Naive thymus-derived CD4-positive, alpha-beta T cell (primary cell): ENCODE measurements around the gene UBXN6. TPM values are rescaled to one million over a fixed set of nuclear protein-coding genes. Genes with fewer than 3 reads are reported as not detected.

Experiments
- ATAC-seq: fragments of 150-1000 bp; cut with Tn5 transposase; 2 replicates; pipeline ENCODE4 v1.10.0; 2021; ENCODE audit warnings: mild to moderate bottlenecking, moderate library complexity
- CTCF ChIA-PET: fragments of 350-600 bp; sonication (Branson Sonifier 250); formaldehyde crosslinking; loops from one replicate; lab custom pipeline; 2021; ENCODE audit warnings: antibody characterized with exemption; lab: Charles Lee
- POLR2A ChIA-PET: fragments of 350-600 bp; sonication (Branson Sonifier 250); formaldehyde crosslinking; loops from one replicate; lab custom pipeline; 2021; ENCODE audit warnings: antibody characterized with exemption, inconsistent platforms; lab: Charles Lee
- DNase-seq, 9 donors: peaks; one replicate each; pipeline versions ENCODE4 v3.0.0 to v3.0.0-alpha.2; 2020 to 2022; ENCODE audit warnings: mixed read lengths in 1 of 9
- H3K27ac ChIP-seq: one replicate; pipeline ENCODE4 v1.7.0; 2013; ENCODE audit warnings: mild to moderate bottlenecking, low read depth, low read length, moderate library complexity
- H3K27me3 ChIP-seq, 2 donors: one replicate each; pipeline ENCODE4 v1.7.0; 2013; ENCODE audit warnings: low read length in 2 of 2, mild to moderate bottlenecking in 2 of 2, moderate library complexity in 2 of 2; ENCODE audit not compliant: control insufficient read depth in 2 of 2, insufficient read depth in 2 of 2
- H3K36me3 ChIP-seq, 3 experiments: 1 replicate in 2 of 3; 2 replicates in 1 of 3; pipeline ENCODE4 v1.7.0; 2013; ENCODE audit warnings: low read length in 3 of 3, mild to moderate bottlenecking in 3 of 3, moderate library complexity in 1 of 3; ENCODE audit not compliant: insufficient read depth in 3 of 3, control insufficient read depth in 2 of 3
- H3K4me1 ChIP-seq, 2 donors: one replicate each; pipeline ENCODE4 v1.7.0; 2013; ENCODE audit warnings: low read length in 2 of 2, mild to moderate bottlenecking in 2 of 2, moderate library complexity in 1 of 2; ENCODE audit not compliant: control insufficient read depth in 2 of 2, insufficient read depth in 2 of 2
- H3K4me3 ChIP-seq: 2 replicates; pipeline ENCODE4 v1.7.0; 2013; ENCODE audit warnings: mild to moderate bottlenecking, low read length
- H3K9me3 ChIP-seq, 3 experiments: 1 replicate in 2 of 3; 2 replicates in 1 of 3; pipeline ENCODE4 v1.7.0; 2013; ENCODE audit warnings: low read length in 3 of 3; ENCODE audit not compliant: control insufficient read depth in 2 of 3
- H3K27ac Mint-ChIP-seq, 9 donors: one replicate each; pipeline ENCODE4 v1.8.0; 2020 to 2022; ENCODE audit warnings: mixed read lengths in 9 of 9, mild to moderate bottlenecking in 8 of 9, moderate library complexity in 5 of 9, inconsistent platforms in 2 of 9
- H3K27me3 Mint-ChIP-seq, 5 donors: one replicate each; pipeline ENCODE4 v1.8.0; 2021 to 2022; ENCODE audit warnings: mixed read lengths in 5 of 5, mild to moderate bottlenecking in 1 of 5
- H3K36me3 Mint-ChIP-seq, 5 donors: one replicate each; pipeline ENCODE4 v1.8.0; 2020 to 2022; ENCODE audit warnings: mixed read lengths in 5 of 5, mild to moderate bottlenecking in 3 of 5, inconsistent platforms in 1 of 5
- H3K4me1 Mint-ChIP-seq, 7 donors: one replicate each; pipeline ENCODE4 v1.8.0; 2020 to 2022; ENCODE audit warnings: mixed read lengths in 7 of 7, mild to moderate bottlenecking in 3 of 7, inconsistent platforms in 1 of 7
- H3K4me3 Mint-ChIP-seq, 10 donors: one replicate each; pipeline ENCODE4 v1.8.0; 2020 to 2022; ENCODE audit warnings: mild to moderate bottlenecking in 10 of 10, mixed read lengths in 10 of 10, moderate library complexity in 6 of 10, inconsistent platforms in 2 of 10
- H3K9me3 Mint-ChIP-seq, 11 donors: one replicate each; pipeline ENCODE4 v1.8.0; 2020 to 2022; ENCODE audit warnings: mixed read lengths in 11 of 11, mild to moderate bottlenecking in 4 of 11, inconsistent platforms in 1 of 11, moderate library complexity in 1 of 11
- intact Hi-C, 2 donors: fragments of 100-400 bp; cut with micrococcal nuclease; formaldehyde crosslinking; loops; one replicate each; pipeline ENCODE4 v1.15.1; 2023
- polyA plus RNA-seq, 2 donors: library from polyadenylated mRNA; unstranded; fragments of 300-500 nt; fragmentation: Illumina TruSeq; gene quantifications; one replicate each; pipeline ENCODE4 v1.2.3, GENCODE V29; 2021
- total RNA-seq, 6 experiments: library from RNA in 5 of 6; stranded (reverse) in 5 of 6; gene quantifications; 1 replicate in 5 of 6; 2 replicates in 1 of 6; pipeline ENCODE4 v1.2.3 and lab custom pipeline; 2021 to 2026

The UBXN6 gene
- total RNA-seq (10 to 100 TPM; 49.2 to 68.6 (median 53.1) TPM), polyA plus RNA-seq (1 to 10 TPM; 5.4 to 7.9 TPM), total RNA-seq (lab: John Stamatoyannopoulos, UW) (48.1 reads per million, percentile 70 among the genes with 10 or more reads in this experiment)

GRCh38 chr19:4457654-4458395 lies at the start of gene UBXN6:
TSS of gene UBXN6 (minus strand) at chr19:4457794. CDS start at chr19:4457697, 97 bp downstream.
- Histone ChIP-seq H3K27me3 (no peaks in the 10 kb centered on the region), H3K36me3 (peaks cover 0 to 23% (median 0%) of the 10 kb centered on the region in 3 experiments), H3K4me1 (peaks cover 10% of the 10 kb centered on the region in 2 donors), H3K9me3 (no peaks in the 10 kb centered on the region), H3K4me3 (peak within 1 kb of the TSS; percentile 64), H3K27ac (peak within 1 kb of the TSS; percentile 83)
- DNase-seq (peak; percentile 92 to 99 (median 96)), ATAC-seq (peak; percentile 99)
- Mint-ChIP-seq H3K4me1 (peaks cover 9 to 25% (median 16%) of the 10 kb centered on the region in 7 donors), H3K27ac (peak within 1 kb of the TSS; percentile 89 to 97 (median 93)), H3K27me3 (no peaks in the 10 kb centered on the region), H3K9me3 (peaks cover 0 to 4% (median 0%) of the 10 kb centered on the region in 11 donors), H3K36me3 (peaks cover 0 to 4% (median 0%) of the 10 kb centered on the region in 5 donors), H3K4me3 (peak within 1 kb of the TSS; percentile 83 to 98 (median 89))
- ChIA-PET POLR2A (interaction anchor here (0.8 to 5.5 kb wide), 4 partner anchors 10 to 115 kb away, joined by 3 to 41 read pairs (median 4); partner anchors contain the start of genes CHAF1A and HDGFL2), CTCF (interaction anchor here (0.7 kb wide), 1 partner anchor 57 kb away, joined by 3 read pairs; no protein-coding TSS in a partner anchor)
- intact Hi-C loops, result loop anchor here (1.0 to 5.0 kb wide), 7 partner anchors 13 to 391 kb away; partner anchors contain the start of genes CHAF1A (in 2 of the 2), YJU2 (in 2 of the 2), DPP9 (in 1 of the 2) and TNFAIP8L1 (in 1 of the 2)

- ATAC-seq (no peak), DNase-seq (no peak)
- Mint-ChIP-seq H3K27me3 (no peaks in the 10 kb centered on the region), H3K9me3 (no peaks in the 10 kb centered on the region), H3K36me3 (peaks cover 0 to 9% (median 7%) of the 10 kb centered on the region in 5 donors), H3K27ac (no peak overlapping the region), H3K4me3 (no peak overlapping the region), H3K4me1 (peaks cover 0 to 8% (median 0%) of the 10 kb centered on the region in 7 donors)
- POLR2A ChIA-PET, result no interaction called here
- CTCF ChIA-PET, result no interaction called here
- Histone ChIP-seq H3K4me3 (no peak overlapping the region), H3K9me3 (no peaks in the 10 kb centered on the region), H3K27me3 (no peaks in the 10 kb centered on the region), H3K27ac (no peak overlapping the region), H3K36me3 (peaks cover 0 to 28% (median 0%) of the 10 kb centered on the region in 3 experiments), H3K4me1 (no peaks in the 10 kb centered on the region)
- intact Hi-C loops, result no loop called here
These were observed 49.5 kb upstream of the UBXN6 start for GRCh38 chr19:4507150-4507452.

GRCh38 chr19:4506449-4507149 lies 49.0 kb upstream of the UBXN6 start:
- H3K9me3 ChIP-seq, result no peaks in the 10 kb centered on the region
- Mint-ChIP-seq H3K27me3 (no peaks in the 10 kb centered on the region), H3K36me3 (peaks cover 0 to 9% (median 7%) of the 10 kb centered on the region in 5 donors), H3K27ac (no peak overlapping the region), H3K4me3 (no peak overlapping the region), H3K9me3 (no peaks in the 10 kb centered on the region), H3K4me1 (peaks cover 0 to 8% (median 0%) of the 10 kb centered on the region in 7 donors)
- H3K4me1 ChIP-seq, result no peaks in the 10 kb centered on the region
- DNase-seq (no peak), ATAC-seq (no peak)
- H3K27me3 ChIP-seq, result no peaks in the 10 kb centered on the region
- intact Hi-C loops, result no loop called here
- POLR2A ChIA-PET, result no interaction called here
- no peak overlapping the region for H3K4me3 ChIP-seq
- CTCF ChIA-PET, result no interaction called here
- peaks cover 0 to 33% (median 0%) of the 10 kb centered on the region in 3 experiments for H3K36me3 ChIP-seq
- no peak overlapping the region for H3K27ac ChIP-seq

- H3K36me3 ChIP-seq, result peaks cover 0 to 41% (median 0%) of the 10 kb centered on the region in 3 experiments
- POLR2A ChIA-PET, result interaction anchor here (0.6 kb wide), 2 partner anchors 22 to 1295 kb away, joined by 4 read pairs; no protein-coding TSS in a partner anchor
These were observed 48.2 kb upstream of the UBXN6 start for GRCh38 chr19:4505570-4506448.

DNA sequence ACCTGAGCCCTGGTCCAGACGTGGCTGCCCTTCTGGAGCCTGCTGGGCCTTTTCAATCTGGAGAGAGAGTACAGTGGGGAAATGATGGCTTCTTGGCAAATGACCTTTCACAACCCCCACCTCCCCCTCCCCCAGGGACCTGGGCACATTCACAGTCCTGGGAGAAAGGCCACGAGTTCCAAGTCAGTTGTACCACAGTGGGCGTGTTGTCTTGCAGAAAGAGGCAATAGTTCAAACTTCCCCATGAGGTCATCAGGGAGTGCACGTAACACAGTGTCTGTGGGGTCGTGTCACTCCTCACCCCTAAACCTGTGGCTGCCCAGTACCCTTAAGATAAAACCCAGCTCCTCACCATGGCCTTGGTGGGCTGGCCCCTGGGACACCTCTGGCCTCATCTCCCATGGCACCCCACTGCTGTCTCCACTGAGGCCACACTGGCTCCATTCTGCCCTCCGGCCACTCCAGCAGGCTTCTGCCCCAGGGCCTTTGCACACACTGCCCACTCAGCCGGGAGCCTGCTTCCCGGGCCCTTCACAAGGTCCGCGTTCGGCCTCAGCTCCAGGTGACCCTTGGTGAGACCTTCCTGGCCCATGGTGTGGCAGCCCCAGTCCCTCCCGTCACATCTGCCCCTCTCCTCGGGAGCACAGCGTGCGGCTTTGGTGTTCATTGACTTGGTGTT lies 47.4 kb upstream of the UBXN6 start:
- H3K36me3 ChIP-seq, result peaks cover 0 to 46% (median 0%) of the 10 kb centered on the region in 3 experiments
- DNase-seq (no peak), ATAC-seq (no peak)
- H3K9me3 Mint-ChIP-seq, result no peaks in the 10 kb centered on the region
- peaks cover 0 to 8% (median 0%) of the 10 kb centered on the region in 7 donors for H3K4me1 Mint-ChIP-seq
- ChIA-PET POLR2A (interaction anchor here (0.6 kb wide), 2 partner anchors 23 to 1294 kb away, joined by 4 read pairs; no protein-coding TSS in a partner anchor), CTCF (no interaction called here)
- peaks cover 0 to 12% (median 7%) of the 10 kb centered on the region in 5 donors for H3K36me3 Mint-ChIP-seq
- H3K27ac ChIP-seq, result no peak overlapping the region
- no peaks in the 10 kb centered on the region for H3K9me3 ChIP-seq
- no peaks in the 10 kb centered on the region for H3K4me1 ChIP-seq
- H3K27ac Mint-ChIP-seq, result no peak overlapping the region
- H3K27me3 Mint-ChIP-seq, result no peaks in the 10 kb centered on the region
- intact Hi-C loops, result no loop called here
- H3K27me3 ChIP-seq, result no peaks in the 10 kb centered on the region
- no peak overlapping the region for H3K4me3 ChIP-seq
- H3K4me3 Mint-ChIP-seq, result no peak overlapping the region

More at GRCh38 chr19:4505570-4506448, 48.2 kb upstream of the UBXN6 start:
- H3K4me1 Mint-ChIP-seq, result peaks cover 0 to 8% (median 0%) of the 10 kb centered on the region in 7 donors
- H3K4me3 ChIP-seq, result no peak overlapping the region
- DNase-seq (no peak), ATAC-seq (no peak)
- no peaks in the 10 kb centered on the region for H3K4me1 ChIP-seq
- CTCF ChIA-PET, result no interaction called here
- no peaks in the 10 kb centered on the region for H3K27me3 ChIP-seq
- intact Hi-C loops, result no loop called here
- H3K27ac Mint-ChIP-seq, result peak overlapping the region in 1 of 9 donors; percentile 27
- no peak overlapping the region for H3K4me3 Mint-ChIP-seq
- peaks cover 0 to 10% (median 7%) of the 10 kb centered on the region in 5 donors for H3K36me3 Mint-ChIP-seq
- H3K9me3 ChIP-seq, result no peaks in the 10 kb centered on the region
- no peak overlapping the region for H3K27ac ChIP-seq
- no peaks in the 10 kb centered on the region for H3K9me3 Mint-ChIP-seq
- no peaks in the 10 kb centered on the region for H3K27me3 Mint-ChIP-seq
